Ishikawa (cell line): ENCODE measurements around the gene NT5M.

Experiments used
- NFIC ChIP-seq: IDR thresholded peaks from 2 replicates; pipeline ENCODE4 v1.6.1; 2012
- RAD21 ChIP-seq: IDR thresholded peaks from 2 replicates; pipeline ENCODE4 v1.6.1; 2012; ENCODE audit warnings: low read depth
- TAF1 ChIP-seq: IDR thresholded peaks from 2 replicates; pipeline ENCODE4 v1.6.1; 2012; ENCODE audit warnings: low read depth, mild to moderate bottlenecking
- TEAD4 ChIP-seq: IDR thresholded peaks from 2 replicates; pipeline ENCODE4 v1.6.1; 2012
- ZBTB7A ChIP-seq: IDR thresholded peaks from 2 replicates; pipeline ENCODE4 v1.6.1; 2012; ENCODE audit warnings: low read depth
- TF ChIP-seq, protein P1 (sequence below): IDR thresholded peaks from 2 replicates; pipeline ENCODE4 v1.6.1; 2012
- TF ChIP-seq, protein P2 (sequence below): IDR thresholded peaks from 2 replicates; pipeline ENCODE4 v1.6.1; 2012

DNA sequence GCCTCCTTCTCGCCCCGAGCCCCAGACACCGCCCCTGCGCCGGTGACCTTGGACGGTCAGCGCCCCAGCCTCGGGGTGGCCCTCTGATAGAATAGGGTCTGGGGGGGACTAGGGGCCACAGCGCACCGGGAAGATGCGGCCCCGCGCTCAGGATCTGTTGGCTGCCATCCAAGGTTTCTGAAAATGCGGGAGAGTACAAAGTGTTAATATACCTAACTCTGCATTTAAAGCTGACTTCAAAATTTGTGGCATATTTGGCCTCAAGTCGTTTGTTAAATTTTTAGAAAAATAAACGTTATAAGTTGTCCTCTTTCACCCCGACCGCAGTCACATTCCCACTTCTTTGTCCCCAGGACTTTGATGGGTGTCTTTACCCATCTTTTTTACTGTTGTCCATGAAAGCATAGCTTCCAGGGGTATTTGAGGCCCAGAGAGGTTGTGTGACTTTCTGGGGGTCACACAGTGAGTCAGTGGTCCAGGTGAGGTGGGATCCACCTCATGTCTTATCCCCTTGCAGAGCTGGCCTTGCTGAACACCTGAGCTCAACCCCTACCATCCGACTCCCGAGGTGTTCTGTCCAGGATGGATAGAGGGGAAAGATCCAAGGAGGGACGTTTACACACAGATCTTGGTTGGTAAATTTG, 796 bp downstream of the NT5M start:
- TF ChIP-seq NFIC (peak; percentile 41), TAF1 (no peak), RAD21 (no peak), TEAD4 (no peak), ZBTB7A (no peak)
- TF ChIP-seq, protein P1, sequence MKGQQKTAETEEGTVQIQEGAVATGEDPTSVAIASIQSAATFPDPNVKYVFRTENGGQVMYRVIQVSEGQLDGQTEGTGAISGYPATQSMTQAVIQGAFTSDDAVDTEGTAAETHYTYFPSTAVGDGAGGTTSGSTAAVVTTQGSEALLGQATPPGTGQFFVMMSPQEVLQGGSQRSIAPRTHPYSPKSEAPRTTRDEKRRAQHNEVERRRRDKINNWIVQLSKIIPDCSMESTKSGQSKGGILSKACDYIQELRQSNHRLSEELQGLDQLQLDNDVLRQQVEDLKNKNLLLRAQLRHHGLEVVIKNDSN = no peak
- TF ChIP-seq, protein P2, sequence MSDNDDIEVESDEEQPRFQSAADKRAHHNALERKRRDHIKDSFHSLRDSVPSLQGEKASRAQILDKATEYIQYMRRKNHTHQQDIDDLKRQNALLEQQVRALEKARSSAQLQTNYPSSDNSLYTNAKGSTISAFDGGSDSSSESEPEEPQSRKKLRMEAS = no peak
